ENCODE data around the gene CELF4.

- TF ChIP-seq POLR2AphosphoS5 (IDR thresholded peaks at IDR 0.05; ENCODE audit: low read depth) (no peak), REST (IDR thresholded peaks at IDR 0.05; ENCODE audit: insufficient replicate concordance, low read depth) (no peak)
Observed at GRCh38 chr18:37611614-37612279, 46.1 kb upstream of the CELF4 start.
